KOPT-K1 (cell line): ENCODE measurements around the gene LOXHD1.

Experiments
- H3K27ac ChIP-seq: fragments of 200-600 bp; sonication (generic); 2 replicates; pipeline ENCODE4 v1.5.1; 2016; ENCODE audit warnings: antibody characterized with exemption, mild to moderate bottlenecking, low read depth, low read length; ENCODE audit not compliant: poor library complexity, severe bottlenecking
- H3K36me3 ChIP-seq: fragments of 200-600 bp; sonication (generic); 2 replicates; pipeline ENCODE4 v1.5.1; 2017; ENCODE audit warnings: antibody characterized with exemption, mild to moderate bottlenecking, low read length, moderate library complexity; ENCODE audit not compliant: insufficient read depth
- H3K9me3 ChIP-seq: fragments of 200-600 bp; sonication (generic); 2 replicates; pipeline ENCODE4 v1.5.1; 2017; ENCODE audit warnings: antibody characterized with exemption, low read length, mild to moderate bottlenecking; ENCODE audit not compliant: insufficient read depth, poor library complexity, severe bottlenecking

Gene LOXHD1

DNA sequence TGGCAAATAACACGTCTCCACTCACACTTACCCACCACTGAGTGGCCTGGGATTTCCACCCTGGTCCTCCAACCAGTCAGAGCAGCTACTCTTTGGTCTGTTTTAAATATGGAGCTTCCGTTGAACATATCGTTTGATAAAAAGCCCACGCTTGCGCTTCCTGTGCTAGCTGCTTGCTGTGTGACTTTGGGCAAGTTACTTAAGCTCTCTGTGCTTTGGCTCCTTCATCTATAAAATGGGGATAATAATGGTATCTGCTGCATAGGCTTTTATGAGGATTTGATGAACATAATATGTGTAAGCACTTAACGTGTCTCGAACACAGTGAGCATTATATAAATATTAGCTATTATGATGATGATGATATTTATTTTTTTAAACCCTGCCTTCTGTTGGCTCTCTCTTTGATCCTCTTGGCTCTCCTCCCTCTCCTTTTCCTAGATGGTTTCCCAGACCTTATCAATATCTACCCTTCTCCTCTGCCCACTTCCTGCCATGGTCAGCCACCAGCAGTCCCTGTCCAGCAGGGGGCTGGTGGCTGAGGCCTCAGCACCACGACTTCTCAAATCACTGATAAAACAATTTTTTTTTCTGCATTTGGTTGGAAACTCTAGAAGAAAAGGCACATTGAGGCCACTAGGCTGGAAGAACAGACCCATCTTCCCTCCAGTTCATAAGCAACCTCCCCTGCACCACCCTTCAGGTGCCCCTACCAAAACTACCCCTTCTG, 191.9 kb downstream of the LOXHD1 start:
- no peaks in the 10 kb centered on the region for H3K9me3 ChIP-seq
- no peaks in the 10 kb centered on the region for H3K36me3 ChIP-seq
- H3K27ac ChIP-seq: no peak overlapping the region

DNA sequence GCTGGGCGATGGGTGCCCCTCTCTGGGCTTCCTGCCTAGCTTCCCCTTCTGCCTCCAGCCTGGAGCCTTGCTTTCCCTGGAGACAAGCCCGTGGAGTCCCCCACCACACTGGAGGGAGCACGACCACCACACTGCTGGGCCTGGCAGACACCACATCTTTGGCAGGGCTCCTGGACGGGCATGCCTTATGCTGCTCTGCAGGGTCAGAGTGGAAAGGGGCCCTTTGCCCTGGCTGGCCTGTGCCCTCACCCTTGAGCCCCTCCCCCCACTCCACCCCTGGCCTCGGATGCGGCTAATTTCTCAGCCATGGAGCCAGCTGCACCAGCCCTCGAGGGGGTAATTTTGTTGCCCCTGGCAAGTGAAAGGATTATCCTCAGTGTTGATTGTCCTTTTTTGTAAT, 194.5 kb downstream of the LOXHD1 start:
- H3K9me3 ChIP-seq: no peaks in the 10 kb centered on the region
- H3K36me3 ChIP-seq: no peaks in the 10 kb centered on the region
- H3K27ac ChIP-seq: no peak overlapping the region

DNA sequence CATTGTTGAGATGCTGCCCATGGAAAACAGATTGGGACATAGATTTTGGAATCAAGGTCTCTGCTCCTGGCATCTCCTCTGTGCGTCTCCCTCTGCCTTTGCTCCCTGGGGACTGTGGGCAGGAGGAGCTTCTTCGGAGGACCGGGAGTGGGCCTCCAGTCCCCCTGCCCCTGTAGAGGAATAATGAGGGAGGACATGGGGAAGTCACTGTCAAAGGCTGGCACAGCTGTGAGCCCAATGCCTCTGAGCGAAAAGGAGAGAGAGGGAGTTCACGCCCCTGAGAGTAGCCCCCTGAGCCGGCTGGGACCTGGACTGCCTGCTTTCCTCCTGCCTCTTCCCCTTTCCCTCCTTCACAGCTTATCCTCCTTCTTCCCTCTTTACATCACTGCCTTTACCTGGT, 195.0 kb downstream of the LOXHD1 start:
- H3K36me3 ChIP-seq: no peaks in the 10 kb centered on the region
- H3K27ac ChIP-seq: no peak overlapping the region
- H3K9me3 ChIP-seq: no peaks in the 10 kb centered on the region

DNA sequence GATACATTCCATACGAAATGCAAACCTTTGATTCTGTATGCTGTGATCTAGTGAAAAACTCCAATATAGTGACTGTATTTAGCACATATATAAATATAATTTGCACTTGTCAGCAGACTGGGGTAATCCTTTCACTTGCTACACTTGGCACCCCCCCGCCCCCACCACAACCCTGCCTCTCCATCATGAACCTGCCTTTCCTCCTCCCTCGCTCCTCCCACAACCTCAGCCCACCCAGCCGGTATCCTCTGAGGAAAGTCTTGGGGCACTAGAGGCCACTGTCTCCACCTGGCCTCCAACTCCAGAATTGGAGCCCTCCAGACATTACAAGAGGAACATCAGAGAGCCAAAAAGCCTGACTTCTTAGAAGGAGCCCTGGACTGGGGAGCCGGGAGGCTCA, 196.3 kb downstream of the LOXHD1 start:
- Histone ChIP-seq H3K9me3 (no peaks in the 10 kb centered on the region), H3K27ac (no peak overlapping the region)

DNA sequence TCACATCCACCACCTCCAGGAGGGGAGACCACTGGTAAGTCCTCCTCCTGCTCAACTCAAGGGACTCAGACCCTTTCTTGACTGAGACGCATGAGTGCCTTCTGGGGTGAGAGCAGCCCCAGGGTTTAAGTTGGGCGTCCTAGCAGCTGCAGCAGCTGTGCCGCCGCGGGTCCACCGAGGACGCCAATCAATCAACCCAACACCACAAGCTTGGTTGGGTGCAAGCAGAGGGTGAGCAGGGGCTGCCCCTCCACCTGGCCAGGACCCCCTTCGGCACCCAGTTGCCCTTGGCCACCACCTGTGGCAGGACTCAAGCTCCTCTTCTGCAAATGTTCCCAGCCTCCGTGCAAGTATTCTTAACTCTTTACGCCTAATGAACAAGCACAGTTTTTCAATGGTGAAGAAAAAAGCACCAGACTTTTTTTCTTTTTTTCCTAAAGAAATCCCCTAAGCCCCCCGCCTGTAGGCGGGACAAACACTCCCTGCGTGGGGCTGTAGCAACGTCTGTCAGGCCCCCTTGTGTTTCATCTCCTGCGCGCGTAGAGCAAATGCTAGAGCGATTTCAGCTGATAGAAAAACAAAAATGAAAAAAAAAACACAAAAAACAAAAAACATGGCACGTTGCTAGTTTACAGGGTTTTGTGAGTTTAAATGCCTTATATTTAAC, 197.1 kb downstream of the LOXHD1 start:
- no peaks in the 10 kb centered on the region for H3K36me3 ChIP-seq
- H3K27ac ChIP-seq: no peak overlapping the region
- no peaks in the 10 kb centered on the region for H3K9me3 ChIP-seq

More for the DNA sequence above, 196.3 kb downstream of the LOXHD1 start:
- no peaks in the 10 kb centered on the region for H3K36me3 ChIP-seq

DNA sequence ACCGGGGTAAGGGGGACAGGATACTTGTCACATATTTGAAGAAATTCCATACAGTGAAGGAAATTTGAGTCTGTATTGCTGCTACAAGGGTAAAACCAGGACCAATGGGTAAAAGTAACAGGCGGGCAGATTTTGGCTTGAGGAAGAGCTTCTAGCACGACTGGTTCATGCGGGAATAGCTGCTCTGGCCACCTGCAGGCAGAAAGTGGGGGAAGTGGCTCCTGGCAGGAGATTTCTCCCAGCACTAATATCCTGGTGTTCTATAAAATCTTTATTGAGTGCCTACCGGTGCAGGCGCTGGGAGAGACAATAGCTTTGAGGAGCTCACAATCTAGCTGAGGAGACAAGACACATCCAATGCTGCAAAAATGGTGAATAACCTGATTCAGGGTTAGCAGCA, 198.5 kb downstream of the LOXHD1 start:
- no peak overlapping the region for H3K27ac ChIP-seq

DNA sequence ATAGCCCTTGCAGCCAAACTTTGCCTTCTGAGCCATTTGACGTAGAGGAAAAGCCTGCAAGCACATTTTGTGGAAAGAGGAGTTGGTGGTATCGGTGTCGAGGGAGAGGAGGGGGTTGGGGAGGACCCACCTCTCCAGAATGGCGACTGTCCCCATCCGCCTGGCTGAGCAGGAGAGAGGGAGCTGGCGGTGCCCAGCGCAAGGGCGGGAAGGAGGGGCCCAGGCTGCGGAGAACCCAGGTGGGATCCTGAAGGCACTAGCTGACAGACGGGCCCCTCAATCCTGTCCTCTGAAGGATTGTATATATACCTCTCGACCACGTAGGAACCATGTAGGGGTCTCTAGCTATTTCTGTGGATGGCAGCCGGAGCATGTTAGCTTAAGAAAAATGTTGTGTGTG, 200.3 kb downstream of the LOXHD1 start:
- no peaks in the 10 kb centered on the region for H3K36me3 ChIP-seq
- H3K9me3 ChIP-seq: no peaks in the 10 kb centered on the region
- no peak overlapping the region for H3K27ac ChIP-seq

More for the DNA sequence above, 198.5 kb downstream of the LOXHD1 start:
- Histone ChIP-seq H3K9me3 (no peaks in the 10 kb centered on the region), H3K36me3 (no peaks in the 10 kb centered on the region)

DNA sequence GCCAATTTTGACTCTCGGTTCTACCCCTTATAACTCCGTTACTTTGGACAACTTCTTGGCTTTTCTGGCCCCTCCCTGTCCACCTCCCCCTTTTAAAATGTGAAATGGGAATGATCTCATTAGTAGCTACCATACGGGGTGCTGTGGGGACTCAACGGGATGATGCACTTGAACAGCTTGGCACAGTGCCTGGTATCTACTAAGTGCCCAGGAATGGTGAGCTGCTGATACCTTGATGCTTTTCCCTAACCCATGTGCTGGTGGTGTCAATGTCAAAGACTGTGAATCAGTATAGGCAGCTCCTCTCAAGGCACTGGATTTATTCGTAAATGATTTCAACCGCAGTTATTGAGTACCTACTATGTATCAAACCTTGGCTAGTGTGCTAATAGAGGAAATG, 204.2 kb downstream of the LOXHD1 start:
- H3K36me3 ChIP-seq: no peaks in the 10 kb centered on the region
- no peak overlapping the region for H3K27ac ChIP-seq
- no peaks in the 10 kb centered on the region for H3K9me3 ChIP-seq

DNA sequence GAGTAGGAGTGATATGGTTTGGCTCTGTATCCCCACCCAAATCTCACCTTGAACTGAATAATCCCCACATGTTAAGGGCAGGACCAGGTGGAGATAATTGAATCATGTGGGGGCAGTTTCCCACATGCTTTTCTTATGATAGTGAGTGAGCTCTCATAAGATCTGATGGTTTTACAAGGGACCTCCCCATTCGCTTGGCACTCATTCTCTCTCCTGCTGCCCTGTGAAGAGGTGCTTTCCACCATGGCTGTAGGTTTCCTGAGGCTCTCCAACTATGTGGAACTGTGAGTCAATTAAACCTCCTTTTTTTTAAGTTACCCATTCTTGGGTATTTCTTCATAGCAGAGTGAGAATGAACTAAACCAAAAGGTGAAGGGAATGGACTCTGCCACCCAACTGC, 207.5 kb downstream of the LOXHD1 start:
- Histone ChIP-seq H3K27ac (no peak overlapping the region), H3K9me3 (peaks cover 11% of the 10 kb centered on the region), H3K36me3 (no peaks in the 10 kb centered on the region)

DNA sequence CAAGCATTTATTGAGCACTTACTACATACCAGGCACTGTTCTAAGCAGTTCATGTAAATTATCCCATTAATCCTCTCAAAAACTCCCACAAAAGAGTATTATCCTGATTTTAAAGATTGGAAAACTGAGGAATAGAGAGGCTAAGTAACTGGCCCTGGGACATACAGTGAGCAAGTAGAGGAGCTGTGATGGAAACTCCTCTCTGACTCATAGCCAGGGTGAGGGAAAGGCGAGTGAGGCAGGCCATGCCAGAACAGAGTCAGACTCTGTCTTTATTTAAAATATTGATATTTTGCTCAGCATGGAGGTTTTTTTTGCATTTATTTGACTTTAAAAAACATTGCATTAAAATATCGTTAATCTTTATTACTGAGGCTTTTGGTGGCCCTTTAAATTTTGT, 208.0 kb downstream of the LOXHD1 start:
- peaks cover 11% of the 10 kb centered on the region for H3K9me3 ChIP-seq
- H3K27ac ChIP-seq: no peak overlapping the region
- no peaks in the 10 kb centered on the region for H3K36me3 ChIP-seq

DNA sequence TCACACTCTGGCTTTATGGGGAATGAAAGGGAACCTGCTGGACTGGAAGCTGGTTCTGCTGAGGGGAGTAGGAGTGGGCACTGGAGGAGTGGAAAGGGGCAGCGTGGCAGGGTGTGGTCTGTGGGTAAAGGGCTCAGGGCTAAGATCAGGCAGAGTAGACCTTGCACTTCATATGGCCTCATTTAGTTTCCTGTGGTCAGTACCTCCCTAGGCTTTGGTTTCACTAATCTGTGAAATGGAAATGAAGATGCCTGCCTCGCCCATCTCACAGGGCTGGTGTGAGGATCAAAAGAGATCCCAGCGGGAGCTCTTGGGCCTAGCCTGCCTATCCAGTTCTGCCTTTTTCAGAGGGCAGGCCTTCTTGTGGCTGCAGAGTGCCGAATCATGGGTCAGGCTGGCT, 208.7 kb downstream of the LOXHD1 start:
- Histone ChIP-seq H3K9me3 (peaks cover 11% of the 10 kb centered on the region), H3K27ac (no peak overlapping the region), H3K36me3 (no peaks in the 10 kb centered on the region)

DNA sequence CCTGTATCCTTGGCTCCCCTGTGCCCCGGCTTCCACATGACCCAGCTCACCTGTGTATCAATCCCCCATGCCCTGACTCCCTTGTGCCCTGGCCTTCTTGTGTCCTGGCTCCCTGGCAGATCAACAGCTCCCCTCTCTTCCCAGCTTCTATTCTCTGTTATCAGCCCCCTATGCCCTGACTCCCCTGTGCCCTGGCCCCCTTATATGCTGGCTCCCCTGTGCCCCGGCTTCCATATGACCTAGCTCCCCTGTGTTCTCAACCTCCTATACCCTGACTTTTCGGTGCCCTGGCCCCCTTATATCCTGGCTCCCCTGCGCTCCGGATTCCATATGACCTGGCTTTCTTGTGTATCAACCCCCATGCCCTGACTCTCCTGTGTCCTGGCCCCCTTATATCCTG, 209.2 kb downstream of the LOXHD1 start:
- Histone ChIP-seq H3K9me3 (peaks cover 11% of the 10 kb centered on the region), H3K36me3 (no peaks in the 10 kb centered on the region), H3K27ac (no peak overlapping the region)

DNA sequence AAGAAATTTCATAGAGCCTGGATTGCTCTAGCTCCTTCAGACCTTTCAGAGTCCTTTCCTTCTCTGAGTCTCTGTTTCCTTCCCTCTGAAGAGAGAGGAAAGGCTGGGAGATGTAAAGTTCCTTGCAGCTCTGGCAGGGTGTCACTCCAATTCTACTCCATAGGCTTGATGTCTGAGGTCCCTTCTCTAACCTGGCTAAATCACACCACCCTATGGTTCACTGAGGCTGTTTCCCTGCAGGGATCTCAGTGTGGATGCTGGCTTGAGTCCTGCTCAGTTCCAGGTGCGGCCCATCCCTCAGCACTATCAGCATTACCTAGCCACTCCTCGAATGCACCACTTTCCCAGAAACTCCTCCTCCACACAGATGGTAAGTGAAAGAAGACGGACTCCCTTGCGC, 209.7 kb downstream of the LOXHD1 start:
- peaks cover 11% of the 10 kb centered on the region for H3K9me3 ChIP-seq
- no peak overlapping the region for H3K27ac ChIP-seq
- H3K36me3 ChIP-seq: no peaks in the 10 kb centered on the region

DNA sequence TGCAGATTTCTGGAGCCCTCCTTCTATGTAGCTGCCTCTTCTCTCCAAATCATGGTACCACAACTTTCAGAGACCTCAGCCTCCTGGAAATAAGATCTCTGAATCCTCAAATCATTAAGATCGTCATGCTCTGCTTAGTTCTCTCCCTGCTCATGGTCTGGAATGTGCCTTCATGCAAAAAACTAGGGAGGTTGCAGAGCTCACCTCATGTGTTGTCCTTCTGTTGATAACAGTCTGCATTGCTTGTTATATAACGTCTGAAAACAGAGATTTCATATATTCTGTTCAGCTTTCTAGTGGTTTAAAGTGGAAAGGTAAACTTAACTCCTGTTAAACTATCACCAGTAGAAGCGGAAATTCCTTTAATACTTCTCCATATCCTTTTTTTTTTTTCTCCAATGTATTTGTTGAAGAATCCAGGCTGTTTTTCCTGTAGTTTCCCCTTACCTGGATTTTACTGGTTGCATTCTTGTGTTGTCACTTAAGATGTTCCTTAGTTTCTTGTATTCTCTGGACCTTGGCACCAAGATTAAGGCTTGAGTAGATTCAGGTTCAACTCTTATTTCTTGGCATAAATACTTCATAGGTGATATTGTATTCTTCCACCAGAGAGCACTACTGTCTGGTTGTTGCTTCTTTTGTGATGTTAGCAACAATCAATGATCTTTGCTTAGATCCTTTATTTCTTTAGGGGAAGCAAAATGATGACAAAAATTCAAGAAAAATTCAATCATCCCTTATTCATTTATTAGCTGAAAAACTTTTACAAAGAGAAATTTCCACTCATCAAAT, 211.3 kb downstream of the LOXHD1 start:
- no peaks in the 10 kb centered on the region for H3K36me3 ChIP-seq
- H3K27ac ChIP-seq: no peak overlapping the region
- H3K9me3 ChIP-seq: peaks cover 11% of the 10 kb centered on the region

DNA sequence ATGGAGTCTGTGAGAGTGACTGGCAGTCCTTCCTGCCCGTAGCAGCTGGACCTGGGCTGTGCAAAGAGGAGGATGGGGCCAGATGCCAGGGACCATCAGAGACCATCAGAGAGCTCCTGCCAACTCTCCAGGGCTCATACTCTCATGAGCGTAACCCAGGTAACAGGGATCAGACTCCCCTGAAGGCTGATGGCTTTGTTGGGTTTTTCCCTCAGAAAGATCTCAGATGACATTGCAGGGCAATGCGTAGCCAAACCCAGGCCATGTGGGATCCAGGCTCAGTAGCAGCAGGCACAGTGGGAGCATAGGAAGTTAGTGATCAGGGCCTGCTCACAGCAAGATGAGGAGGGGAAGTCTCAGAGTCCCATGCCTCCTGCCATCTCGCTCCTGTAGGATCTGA, 218.0 kb downstream of the LOXHD1 start:
- no peaks in the 10 kb centered on the region for H3K36me3 ChIP-seq
- H3K27ac ChIP-seq: no peak overlapping the region
- no peaks in the 10 kb centered on the region for H3K9me3 ChIP-seq
